Liver (tissue), 3 donors: Measurements from ENCODE around the gene LRRTM4.

Source experiments
- FOXA1 ChIP-seq: IDR thresholded peaks from 2 replicates; pipeline ENCODE4 v1.6.1; 2016; ENCODE audit warnings: antibody characterized with exemption
- JUND ChIP-seq, 2 donors: IDR thresholded peaks; 2 replicates each; pipeline ENCODE4 v1.6.1; 2016; ENCODE audit warnings: antibody characterized with exemption in 2 of 2
- RAD21 ChIP-seq, 2 donors: IDR thresholded peaks; 2 replicates each; pipeline ENCODE4 v1.6.1; 2016; ENCODE audit warnings: antibody characterized with exemption in 2 of 2, mild to moderate bottlenecking in 2 of 2
- TAF1 ChIP-seq: conservative IDR thresholded peaks from 2 replicates; pipeline ENCODE4 v1.6.1; 2016; ENCODE audit warnings: antibody characterized with exemption, mild to moderate bottlenecking
- YY1 ChIP-seq: IDR thresholded peaks from 2 replicates; pipeline ENCODE4 v1.6.1; 2016; ENCODE audit warnings: antibody characterized with exemption, mild to moderate bottlenecking
- TF ChIP-seq, protein P1 (sequence below): fragments of 150-350 bp; IDR thresholded peaks from 2 replicates; pipeline ENCODE4 v1.5.1; 2017; ENCODE audit warnings: improper control_type of control experiment, low read depth, low read length; ENCODE audit not compliant: missing input control
- TF ChIP-seq, protein P2 (sequence below): IDR thresholded peaks from 2 replicates; pipeline ENCODE4 v1.6.1; 2016; ENCODE audit warnings: antibody characterized with exemption
- TF ChIP-seq, protein P3 (sequence below): IDR thresholded peaks from 2 replicates; pipeline ENCODE4 v1.6.1; 2016; ENCODE audit warnings: antibody characterized with exemption, mild to moderate bottlenecking
- TF ChIP-seq, protein P4 (sequence below): IDR thresholded peaks from 2 replicates; pipeline ENCODE4 v1.6.1; 2016; ENCODE audit warnings: antibody characterized with exemption
- donor health status: healthy.
- donor health status: healthy.

DNA sequence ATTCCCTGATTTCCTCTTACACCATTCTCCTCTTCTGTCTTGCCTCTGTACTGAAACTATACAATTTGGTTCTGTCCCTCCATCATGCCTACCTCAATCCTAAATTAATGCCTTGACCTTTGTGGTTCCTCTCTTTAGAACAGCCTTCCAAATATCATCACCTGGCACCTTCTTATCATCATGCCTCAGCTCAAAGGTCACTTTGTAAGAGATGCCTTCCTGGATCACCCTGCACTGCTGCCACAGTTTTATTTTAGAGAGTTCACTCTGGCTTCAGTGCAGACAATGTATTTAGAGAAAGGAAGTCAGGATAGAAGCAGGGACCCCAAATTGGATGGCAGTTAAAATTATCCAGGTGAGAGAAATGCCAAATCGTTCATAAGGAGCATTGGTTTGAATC is 64.5 kb downstream of the LRRTM4 start:
- TF ChIP-seq, protein P1, sequence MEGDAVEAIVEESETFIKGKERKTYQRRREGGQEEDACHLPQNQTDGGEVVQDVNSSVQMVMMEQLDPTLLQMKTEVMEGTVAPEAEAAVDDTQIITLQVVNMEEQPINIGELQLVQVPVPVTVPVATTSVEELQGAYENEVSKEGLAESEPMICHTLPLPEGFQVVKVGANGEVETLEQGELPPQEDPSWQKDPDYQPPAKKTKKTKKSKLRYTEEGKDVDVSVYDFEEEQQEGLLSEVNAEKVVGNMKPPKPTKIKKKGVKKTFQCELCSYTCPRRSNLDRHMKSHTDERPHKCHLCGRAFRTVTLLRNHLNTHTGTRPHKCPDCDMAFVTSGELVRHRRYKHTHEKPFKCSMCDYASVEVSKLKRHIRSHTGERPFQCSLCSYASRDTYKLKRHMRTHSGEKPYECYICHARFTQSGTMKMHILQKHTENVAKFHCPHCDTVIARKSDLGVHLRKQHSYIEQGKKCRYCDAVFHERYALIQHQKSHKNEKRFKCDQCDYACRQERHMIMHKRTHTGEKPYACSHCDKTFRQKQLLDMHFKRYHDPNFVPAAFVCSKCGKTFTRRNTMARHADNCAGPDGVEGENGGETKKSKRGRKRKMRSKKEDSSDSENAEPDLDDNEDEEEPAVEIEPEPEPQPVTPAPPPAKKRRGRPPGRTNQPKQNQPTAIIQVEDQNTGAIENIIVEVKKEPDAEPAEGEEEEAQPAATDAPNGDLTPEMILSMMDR = no peak
- TF ChIP-seq RAD21 (IDR thresholded peaks at IDR 0.05) (no peak), TAF1 (no peak), FOXA1 (no peak), YY1 (no peak), JUND (IDR thresholded peaks at IDR 0.05) (no peak)
- TF ChIP-seq, protein P2, sequence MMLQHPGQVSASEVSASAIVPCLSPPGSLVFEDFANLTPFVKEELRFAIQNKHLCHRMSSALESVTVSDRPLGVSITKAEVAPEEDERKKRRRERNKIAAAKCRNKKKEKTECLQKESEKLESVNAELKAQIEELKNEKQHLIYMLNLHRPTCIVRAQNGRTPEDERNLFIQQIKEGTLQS = no peak
- TF ChIP-seq, protein P3, sequence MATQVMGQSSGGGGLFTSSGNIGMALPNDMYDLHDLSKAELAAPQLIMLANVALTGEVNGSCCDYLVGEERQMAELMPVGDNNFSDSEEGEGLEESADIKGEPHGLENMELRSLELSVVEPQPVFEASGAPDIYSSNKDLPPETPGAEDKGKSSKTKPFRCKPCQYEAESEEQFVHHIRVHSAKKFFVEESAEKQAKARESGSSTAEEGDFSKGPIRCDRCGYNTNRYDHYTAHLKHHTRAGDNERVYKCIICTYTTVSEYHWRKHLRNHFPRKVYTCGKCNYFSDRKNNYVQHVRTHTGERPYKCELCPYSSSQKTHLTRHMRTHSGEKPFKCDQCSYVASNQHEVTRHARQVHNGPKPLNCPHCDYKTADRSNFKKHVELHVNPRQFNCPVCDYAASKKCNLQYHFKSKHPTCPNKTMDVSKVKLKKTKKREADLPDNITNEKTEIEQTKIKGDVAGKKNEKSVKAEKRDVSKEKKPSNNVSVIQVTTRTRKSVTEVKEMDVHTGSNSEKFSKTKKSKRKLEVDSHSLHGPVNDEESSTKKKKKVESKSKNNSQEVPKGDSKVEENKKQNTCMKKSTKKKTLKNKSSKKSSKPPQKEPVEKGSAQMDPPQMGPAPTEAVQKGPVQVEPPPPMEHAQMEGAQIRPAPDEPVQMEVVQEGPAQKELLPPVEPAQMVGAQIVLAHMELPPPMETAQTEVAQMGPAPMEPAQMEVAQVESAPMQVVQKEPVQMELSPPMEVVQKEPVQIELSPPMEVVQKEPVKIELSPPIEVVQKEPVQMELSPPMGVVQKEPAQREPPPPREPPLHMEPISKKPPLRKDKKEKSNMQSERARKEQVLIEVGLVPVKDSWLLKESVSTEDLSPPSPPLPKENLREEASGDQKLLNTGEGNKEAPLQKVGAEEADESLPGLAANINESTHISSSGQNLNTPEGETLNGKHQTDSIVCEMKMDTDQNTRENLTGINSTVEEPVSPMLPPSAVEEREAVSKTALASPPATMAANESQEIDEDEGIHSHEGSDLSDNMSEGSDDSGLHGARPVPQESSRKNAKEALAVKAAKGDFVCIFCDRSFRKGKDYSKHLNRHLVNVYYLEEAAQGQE = no peak
- TF ChIP-seq, protein P4, sequence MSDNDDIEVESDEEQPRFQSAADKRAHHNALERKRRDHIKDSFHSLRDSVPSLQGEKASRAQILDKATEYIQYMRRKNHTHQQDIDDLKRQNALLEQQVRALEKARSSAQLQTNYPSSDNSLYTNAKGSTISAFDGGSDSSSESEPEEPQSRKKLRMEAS = no peak
